H9 (cell line): Measurements from ENCODE around the gene TUT4. TPM values are rescaled to one million over a fixed set of nuclear protein-coding genes. Genes with fewer than 3 reads are reported as not detected.
A peak's percentile ranks its signal among the peaks of the same experiment; 100 is the strongest.

Experiments used
- DNase-seq: peaks from one replicate; pipeline ENCODE4 v3.0.0-alpha.2; 2017
- H2AFZ ChIP-seq: one replicate; pipeline ENCODE4 v1.6.1; 2013; ENCODE audit warnings: mild to moderate bottlenecking, low read length, control low read depth, moderate library complexity
- H2AK5ac ChIP-seq: 2 replicates; pipeline ENCODE4 v1.6.1; 2013; ENCODE audit warnings: low read length, control low read depth, mixed read lengths; ENCODE audit not compliant: insufficient read length
- H2BK120ac ChIP-seq: one replicate; pipeline ENCODE4 v1.6.1; 2013; ENCODE audit warnings: low read depth, mild to moderate bottlenecking, low read length, control low read depth, inconsistent platforms; ENCODE audit not compliant: poor library complexity, severe bottlenecking
- H2BK12ac ChIP-seq: 2 replicates; pipeline ENCODE4 v1.6.1; 2013; ENCODE audit warnings: low read length, control low read depth, mixed read lengths, low read depth; ENCODE audit not compliant: insufficient read length
- H2BK15ac ChIP-seq: 2 replicates; pipeline ENCODE4 v1.6.1; 2013; ENCODE audit warnings: low read depth, low read length, control low read depth
- H2BK20ac ChIP-seq: one replicate; pipeline ENCODE4 v1.6.1; 2013; ENCODE audit warnings: low read depth, mild to moderate bottlenecking, low read length, control low read depth, inconsistent platforms; ENCODE audit not compliant: poor library complexity, severe bottlenecking
- H2BK5ac ChIP-seq: 2 replicates; pipeline ENCODE4 v1.6.1; 2013; ENCODE audit warnings: low read length, control low read depth, mixed read lengths; ENCODE audit not compliant: insufficient read length
- H3K14ac ChIP-seq: 2 replicates; pipeline ENCODE4 v1.6.1; 2013; ENCODE audit warnings: low read length, control low read depth; ENCODE audit not compliant: insufficient read depth
- H3K18ac ChIP-seq: 2 replicates; pipeline ENCODE4 v1.6.1; 2013; ENCODE audit warnings: low read depth, mild to moderate bottlenecking, mixed read lengths, low read length, control low read depth; ENCODE audit not compliant: insufficient read length
- H3K23ac ChIP-seq: 2 replicates; pipeline ENCODE4 v1.6.1; 2013; ENCODE audit warnings: low read length, control low read depth, mixed read lengths, low read depth; ENCODE audit not compliant: insufficient read length
- H3K23me2 ChIP-seq: 2 replicates; pipeline ENCODE4 v1.6.1; 2013; ENCODE audit warnings: low read depth, mild to moderate bottlenecking, mixed read lengths, low read length, control low read depth; ENCODE audit not compliant: insufficient read length, poor library complexity, severe bottlenecking
- H3K27ac ChIP-seq: 2 replicates; pipeline ENCODE4 v1.5.1; 2013; ENCODE audit warnings: low read length, control low read depth, mixed read lengths, low read depth; ENCODE audit not compliant: insufficient read length
- H3K27me3 ChIP-seq: 2 replicates; pipeline ENCODE4 v1.6.1; 2013; ENCODE audit warnings: low read length, control low read depth, inconsistent platforms; ENCODE audit not compliant: insufficient read depth
- H3K4ac ChIP-seq: 2 replicates; pipeline ENCODE4 v1.6.1; 2013; ENCODE audit warnings: low read depth, mild to moderate bottlenecking, control low read depth, inconsistent platforms, low read length, moderate library complexity
- H3K4me1 ChIP-seq: 2 replicates; pipeline ENCODE4 v1.6.1; 2013; ENCODE audit warnings: low read length, control low read depth, inconsistent platforms; ENCODE audit not compliant: insufficient read depth
- H3K4me2 ChIP-seq: 2 replicates; pipeline ENCODE4 v1.6.1; 2013; ENCODE audit warnings: low read length, control low read depth, mixed read lengths; ENCODE audit not compliant: insufficient read length, insufficient read depth
- H3K56ac ChIP-seq: 2 replicates; pipeline ENCODE4 v1.6.1; 2013; ENCODE audit warnings: low read depth, mild to moderate bottlenecking, mixed read lengths, low read length, control low read depth; ENCODE audit not compliant: insufficient read length
- H3K79me1 ChIP-seq: 2 replicates; pipeline ENCODE4 v1.6.1; 2013; ENCODE audit warnings: low read depth, mild to moderate bottlenecking, moderate library complexity, low read length, control low read depth, inconsistent platforms; ENCODE audit not compliant: insufficient read depth, poor library complexity, severe bottlenecking
- H3K79me2 ChIP-seq: 2 replicates; pipeline ENCODE4 v1.6.1; 2013; ENCODE audit warnings: low read length, control low read depth, inconsistent platforms; ENCODE audit not compliant: insufficient read depth
- H3K9ac ChIP-seq: 2 replicates; pipeline ENCODE4 v1.6.1; 2013; ENCODE audit warnings: low read length, control low read depth, mixed read lengths; ENCODE audit not compliant: insufficient read length; ENCODE audit errors: extremely low read depth
- H3K9me3 ChIP-seq: one replicate; pipeline ENCODE4 v1.6.1; 2013; ENCODE audit warnings: low read depth, low read length, inconsistent platforms; ENCODE audit not compliant: control insufficient read depth
- H3T11ph ChIP-seq: one replicate; pipeline ENCODE4 v1.6.1; 2013; ENCODE audit warnings: mild to moderate bottlenecking, low read length, control low read depth, inconsistent platforms
- H4K20me1 ChIP-seq: one replicate; pipeline ENCODE4 v1.6.1; 2013; ENCODE audit not compliant: control insufficient read depth, insufficient read length, insufficient read depth
- H4K5ac ChIP-seq: 2 replicates; pipeline ENCODE4 v1.6.1; 2013; ENCODE audit warnings: low read depth, mild to moderate bottlenecking, mixed read lengths, low read length, control low read depth; ENCODE audit not compliant: insufficient read length
- H4K8ac ChIP-seq: replicated peaks from 2 replicates; pipeline ENCODE4 v1.6.1; 2013; ENCODE audit warnings: low read length, control low read depth, mixed read lengths, low read depth; ENCODE audit not compliant: insufficient read length
- H4K91ac ChIP-seq: 2 replicates; pipeline ENCODE4 v1.6.1; 2013; ENCODE audit warnings: low read depth, mild to moderate bottlenecking, moderate library complexity, mixed read lengths, low read length, control low read depth; ENCODE audit not compliant: insufficient read length
- H3K27ac Mint-ChIP-seq, 3 experiments: 2 replicates in 2 of 3; 3 replicates in 1 of 3; pipeline ENCODE4 v1.8.0; 2020 to 2021; ENCODE audit warnings: mixed read lengths in 3 of 3, mild to moderate bottlenecking in 1 of 3, moderate library complexity in 1 of 3
- H3K27me3 Mint-ChIP-seq: 2 replicates; pipeline ENCODE4 v1.8.0; 2021; ENCODE audit warnings: low read depth, mild to moderate bottlenecking, moderate library complexity, mixed read lengths
- H3K36me3 Mint-ChIP-seq, 3 experiments: 2 replicates in 2 of 3; 3 replicates in 1 of 3; pipeline ENCODE4 v1.8.0; 2020 to 2021; ENCODE audit warnings: low read depth in 3 of 3, mixed read lengths in 3 of 3; ENCODE audit not compliant: insufficient read depth in 1 of 3
- H3K4me1 Mint-ChIP-seq, 2 experiments: 2 replicates each; pipeline ENCODE4 v1.8.0; 2020; ENCODE audit warnings: mixed read lengths in 2 of 2
- H3K4me3 Mint-ChIP-seq, 2 experiments: 2 replicates in 1 of 2; 3 replicates in 1 of 2; pipeline ENCODE4 v1.8.0; 2020 to 2021; ENCODE audit warnings: mild to moderate bottlenecking in 2 of 2, mixed read lengths in 2 of 2, moderate library complexity in 1 of 2
- H3K9me3 Mint-ChIP-seq, 2 experiments: 2 replicates in 1 of 2; 3 replicates in 1 of 2; pipeline ENCODE4 v1.8.0; 2020; ENCODE audit warnings: mild to moderate bottlenecking in 2 of 2, mixed read lengths in 2 of 2, moderate library complexity in 1 of 2
- CTCF ChIP-seq: fragments of 200-600 bp; sonication (generic); conservative IDR thresholded peaks from 3 replicates; pipeline ENCODE4 v1.8.0; 2021; ENCODE audit warnings: antibody characterized with exemption, mild to moderate bottlenecking
- WGBS: extraction: QIAGEN DNeasy Blood & Tissue Kit; methylation state at CpG from one replicate; pipeline ENCODE4 v1.1.7; 2013; ENCODE audit warnings: missing lambda C conversion rate, low lambda C conversion rate, mixed read lengths; ENCODE audit not compliant: insufficient read length; ENCODE audit errors: extremely low coverage; 5-methylcytosine and 5-hydroxymethylcytosine counted together
- total RNA-seq: library from RNA; stranded (reverse); gene quantifications from 2 replicates; pipeline ENCODE4 v1.2.1, GENCODE V29; 2021

The TUT4 gene
- total RNA-seq, 1 experiment from 2014 or later: 59.3 TPM

- Histone ChIP-seq H2BK12ac (no peak overlapping the region), H3K27ac (no peak overlapping the region), H3K27me3 (no peaks in the 10 kb centered on the region), H3K23ac (no peak overlapping the region), H3K4ac (no peak overlapping the region), H3K18ac (no peak overlapping the region), H3K79me1 (no peaks in the 10 kb centered on the region), H4K20me1 (no peaks in the 10 kb centered on the region), H3K56ac (no peak overlapping the region), H3K9me3 (no peaks in the 10 kb centered on the region), H3K14ac (no peak overlapping the region), H4K8ac (no peak overlapping the region), H2BK20ac (no peak overlapping the region), H2BK5ac (no peak overlapping the region), H3K79me2 (no peaks in the 10 kb centered on the region), H2BK15ac (no peak overlapping the region), H2AFZ (no peak overlapping the region), H4K5ac (no peak overlapping the region), H2AK5ac (no peak overlapping the region), H3K23me2 (no peaks in the 10 kb centered on the region), H2BK120ac (no peak overlapping the region), H3T11ph (no peak overlapping the region), H3K4me2 (no peak overlapping the region), H3K4me1 (no peaks in the 10 kb centered on the region), H4K91ac (no peak overlapping the region), H3K9ac (no peak overlapping the region)
- peaks cover 8 to 51% (median 30%) of the 10 kb centered on the region in 3 experiments; a peak in 6 of 7 replicates for H3K36me3 Mint-ChIP-seq
- WGBS: no CpG with 5 or more reads among the region's 2 CpGs
- TF ChIP-seq CTCF: no peak
- no peak overlapping the region for H3K4me3 Mint-ChIP-seq
- H3K9me3 Mint-ChIP-seq: no peaks in the 10 kb centered on the region
- H3K27me3 Mint-ChIP-seq: no peaks in the 10 kb centered on the region; the same call in 1 of the 2 replicates
- H3K4me1 Mint-ChIP-seq: peaks cover 7% of the 10 kb centered on the region in 2 experiments; a peak in 3 of 4 replicates
- DNase-seq: no peak
- peak overlapping the region in 1 of 3 experiments; percentile 34; a peak in 1 of 7 replicates for H3K27ac Mint-ChIP-seq
Measured at GRCh38 chr1:52423055-52423454, 129.8 kb downstream of the TUT4 start.
